OCI-LY3 (cell line): Measurements from ENCODE around the gene DDX17.

Experiments used
- H2AFZ ChIP-seq: fragments of 200-600, 300-600 bp; shearing (Covaris generic); 2 replicates; pipeline ENCODE4 v1.6.0; 2014; ENCODE audit warnings: antibody characterized with exemption, low read depth, low read length
- H3K27ac ChIP-seq: fragments of 200-600, 300-600 bp; sonication (generic); 2 replicates; pipeline ENCODE4 v1.5.1; 2014; ENCODE audit warnings: mild to moderate bottlenecking, low read length, moderate library complexity, mixed read lengths
- H3K27me3 ChIP-seq: fragments of 200-600, 300-600 bp; sonication (generic); 2 replicates; pipeline ENCODE4 v1.6.1; 2014; ENCODE audit warnings: low read depth, low read length, mixed read lengths
- H3K36me3 ChIP-seq: fragments of 200-600, 300-600 bp; sonication (generic); replicated peaks from 2 replicates; pipeline ENCODE3; 2014; ENCODE audit warnings: low read depth, low read length, mixed read lengths
- H3K4me1 ChIP-seq: fragments of 300-600, 200-600 bp; sonication (generic); 2 replicates; pipeline ENCODE4 v1.6.1; 2014; ENCODE audit warnings: low read length, mixed read lengths
- H3K4me2 ChIP-seq: fragments of 200-600, 300-600 bp; sonication (generic); 2 replicates; pipeline ENCODE4 v1.6.1; 2014; ENCODE audit warnings: low read length, mixed read lengths
- H3K4me3 ChIP-seq: fragments of 300-600, 200-600 bp; sonication (generic); 2 replicates; pipeline ENCODE4 v1.5.1; 2014; ENCODE audit warnings: antibody characterized with exemption, mild to moderate bottlenecking, low read length, moderate library complexity
- H3K79me2 ChIP-seq: fragments of 300-600, 200-600 bp; shearing (Covaris generic); 2 replicates; pipeline ENCODE4 v1.6.1; 2014; ENCODE audit warnings: mild to moderate bottlenecking, low read length, mixed read lengths
- H3K9ac ChIP-seq: fragments of 300-600, 200-600 bp; shearing (Covaris generic); 2 replicates; pipeline ENCODE4 v1.6.0; 2014; ENCODE audit warnings: mild to moderate bottlenecking, low read length, moderate library complexity
- H3K9me3 ChIP-seq: fragments of 200-600, 300-600 bp; shearing (Covaris generic); 2 replicates; pipeline ENCODE4 v1.6.1; 2014; ENCODE audit warnings: low read length, mixed read lengths; ENCODE audit not compliant: insufficient read depth
- H4K20me1 ChIP-seq: fragments of 200-600, 300-600 bp; sonication (generic); 2 replicates; pipeline ENCODE4 v1.6.1; 2016; ENCODE audit warnings: low read length, mixed read lengths; ENCODE audit not compliant: insufficient read depth
- CTCF ChIP-seq: fragments of 200-600, 300-600 bp; sonication (generic); IDR thresholded peaks from 2 replicates; pipeline ENCODE4 v1.5.1; 2014; ENCODE audit warnings: antibody characterized with exemption, low read length, low read depth
- EZH2phosphoT487 ChIP-seq: fragments of 200-600 bp; shearing (Covaris generic); IDR thresholded peaks from 2 replicates; pipeline ENCODE4 v1.6.1; 2018; ENCODE audit warnings: antibody characterized with exemption, mixed run types, low read depth

DDX17 gene

DNA sequence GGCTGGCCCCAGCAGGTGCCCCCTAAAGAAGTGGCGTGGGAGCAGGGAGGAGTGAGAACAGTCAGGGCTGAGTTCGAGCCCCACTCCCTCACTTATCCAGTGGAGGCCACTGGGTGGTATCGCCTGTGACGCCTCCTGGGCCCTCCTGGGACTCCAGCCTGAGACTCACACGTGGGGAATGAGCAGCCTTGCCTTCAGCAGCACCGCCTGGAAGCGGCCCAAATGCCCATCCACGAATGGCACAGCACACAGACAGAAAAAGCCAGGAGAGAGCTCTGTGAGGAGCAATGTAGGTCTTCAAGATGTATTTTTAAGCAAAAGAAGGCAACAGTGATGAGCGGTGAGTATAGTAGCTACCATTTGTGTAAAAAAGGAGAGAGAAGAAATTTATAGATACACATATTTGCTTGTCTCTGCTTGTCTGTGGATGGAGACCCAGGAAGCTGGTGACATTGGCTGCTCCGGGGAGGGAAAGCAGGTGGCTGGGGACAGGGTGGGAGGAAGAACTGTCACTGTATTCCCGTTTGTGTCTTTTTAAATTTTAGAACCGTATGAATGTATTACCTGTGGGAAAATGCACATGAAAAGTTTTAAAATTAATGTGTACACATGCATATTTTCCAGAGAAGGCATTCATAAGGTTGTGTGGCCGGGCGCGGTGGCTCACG lies 64.4 kb downstream of the DDX17 start:
- no peaks in the 10 kb centered on the region for H3K9me3 ChIP-seq

GRCh38 chr22:38440747-38441350 lies 65.3 kb downstream of the DDX17 start:
- Histone ChIP-seq H3K79me2 (no peaks in the 10 kb centered on the region), H3K27ac (no peak overlapping the region), H3K27me3 (peaks cover 36% of the 10 kb centered on the region), H3K9me3 (no peaks in the 10 kb centered on the region), H3K4me1 (no peaks in the 10 kb centered on the region; the same call in 1 of the 2 replicates), H3K36me3 (no peaks in the 10 kb centered on the region), H4K20me1 (no peaks in the 10 kb centered on the region), H2AFZ (no peak overlapping the region), H3K4me2 (no peak overlapping the region), H3K9ac (no peak overlapping the region), H3K4me3 (no peak overlapping the region)
- TF ChIP-seq EZH2phosphoT487: no peak

More for the DNA sequence above, 64.4 kb downstream of the DDX17 start:
- Histone ChIP-seq H3K79me2 (no peaks in the 10 kb centered on the region), H3K4me1 (no peaks in the 10 kb centered on the region; the same call in 1 of the 2 replicates), H3K27me3 (peaks cover 36% of the 10 kb centered on the region), H4K20me1 (no peaks in the 10 kb centered on the region), H3K27ac (no peak overlapping the region), H3K4me2 (no peak overlapping the region), H3K4me3 (no peak overlapping the region), H3K9ac (no peak overlapping the region), H3K36me3 (no peaks in the 10 kb centered on the region), H2AFZ (no peak overlapping the region)
- TF ChIP-seq EZH2phosphoT487: no peak
- TF ChIP-seq CTCF: no peak

GRCh38 chr22:38437416-38437815 lies 68.7 kb downstream of the DDX17 start:
- Histone ChIP-seq H3K4me2 (no peak overlapping the region), H3K4me3 (no peak overlapping the region), H3K36me3 (no peaks in the 10 kb centered on the region), H3K9ac (no peak overlapping the region), H4K20me1 (no peaks in the 10 kb centered on the region), H3K27me3 (peaks cover 26% of the 10 kb centered on the region), H3K79me2 (no peaks in the 10 kb centered on the region), H3K27ac (no peak overlapping the region), H2AFZ (no peak overlapping the region), H3K4me1 (no peaks in the 10 kb centered on the region), H3K9me3 (no peaks in the 10 kb centered on the region)
- no peak for TF ChIP-seq CTCF
- no peak for TF ChIP-seq EZH2phosphoT487

- no peaks in the 10 kb centered on the region for H3K36me3 ChIP-seq
- H4K20me1 ChIP-seq: no peaks in the 10 kb centered on the region
- TF ChIP-seq CTCF: no peak
- TF ChIP-seq EZH2phosphoT487: no peak
- H3K4me2 ChIP-seq: no peak overlapping the region
- H3K27me3 ChIP-seq: peaks cover 21% of the 10 kb centered on the region
- H3K4me1 ChIP-seq: no peaks in the 10 kb centered on the region
- no peak overlapping the region for H3K4me3 ChIP-seq
- H2AFZ ChIP-seq: no peak overlapping the region
- H3K27ac ChIP-seq: no peak overlapping the region
- H3K9me3 ChIP-seq: no peaks in the 10 kb centered on the region
- no peak overlapping the region for H3K9ac ChIP-seq
- H3K79me2 ChIP-seq: no peaks in the 10 kb centered on the region
Observed at GRCh38 chr22:38436629-38437395, 69.3 kb downstream of the DDX17 start.
